CD4-positive, alpha-beta T cell (primary cell): Measurements from ENCODE around the gene C3orf20. TPM values are rescaled to one million over a fixed set of nuclear protein-coding genes. Genes with fewer than 3 reads are reported as not detected.

Experiments used
- ATAC-seq: fragments of 200-7000 bp; cut with Tn5 transposase; one replicate; pipeline ENCODE4 v1.10.0; 2022; ENCODE audit warnings: mild to moderate bottlenecking; ENCODE audit not compliant: poor library complexity
- CTCF ChIA-PET: fragments of 350-600 bp; sonication (Branson Sonifier 250); formaldehyde crosslinking; loops from one replicate; lab custom pipeline; 2021; ENCODE audit warnings: antibody characterized with exemption, inconsistent platforms; lab: Charles Lee
- POLR2A ChIA-PET: fragments of 350-600 bp; sonication (Branson Sonifier 250); formaldehyde crosslinking; loops from one replicate; lab custom pipeline; 2021; ENCODE audit warnings: antibody characterized with exemption, inconsistent platforms; lab: Charles Lee
- DNase-seq, 14 experiments: peaks; one replicate each; pipeline ENCODE4 v3.0.0-alpha.2; 2013 to 2020; ENCODE audit warnings: mixed read lengths in 2 of 14
- H3K27ac ChIP-seq, 2 donors: one replicate each; pipeline versions ENCODE4 v1.5.1 to v1.7.0; 2013; ENCODE audit warnings: low read length in 2 of 2, low read depth in 1 of 2, mild to moderate bottlenecking in 1 of 2
- H3K27me3 ChIP-seq, 2 experiments: 1 replicate in 1 of 2; 2 replicates in 1 of 2; pipeline versions ENCODE4 v1.6.1 to v1.7.0; 2013; ENCODE audit warnings: low read length in 2 of 2, control low read depth in 1 of 2, mild to moderate bottlenecking in 1 of 2, moderate library complexity in 1 of 2; ENCODE audit not compliant: insufficient read depth in 2 of 2, control insufficient read depth in 1 of 2
- H3K36me3 ChIP-seq: one replicate; pipeline ENCODE4 v1.6.1; 2013; ENCODE audit warnings: low read length, control low read depth; ENCODE audit not compliant: insufficient read depth
- H3K4me1 ChIP-seq: one replicate; pipeline ENCODE4 v1.6.1; 2013; ENCODE audit warnings: low read length, control low read depth; ENCODE audit not compliant: insufficient read depth
- H3K4me3 ChIP-seq: one replicate; pipeline ENCODE4 v1.5.1; 2013; ENCODE audit warnings: mild to moderate bottlenecking, low read length, moderate library complexity
- H3K9me3 ChIP-seq, 2 experiments: 1 replicate in 1 of 2; 2 replicates in 1 of 2; pipeline versions ENCODE4 v1.6.1 to v1.7.0; 2013; ENCODE audit warnings: low read length in 2 of 2, mild to moderate bottlenecking in 2 of 2, control low read depth in 1 of 2, moderate library complexity in 1 of 2; ENCODE audit not compliant: control insufficient read depth in 1 of 2, insufficient read depth in 1 of 2
- H3K27ac Mint-ChIP-seq: one replicate; pipeline ENCODE4 v1.8.0; 2020; ENCODE audit warnings: mixed read lengths
- H3K27me3 Mint-ChIP-seq: one replicate; pipeline ENCODE4 v1.8.0; 2021; ENCODE audit warnings: mixed read lengths
- H3K36me3 Mint-ChIP-seq: one replicate; pipeline ENCODE4 v1.8.0; 2021; ENCODE audit warnings: low read depth, mixed read lengths
- H3K4me1 Mint-ChIP-seq: one replicate; pipeline ENCODE4 v1.8.0; 2021; ENCODE audit warnings: low read depth, mixed read lengths
- H3K4me3 Mint-ChIP-seq: one replicate; pipeline ENCODE4 v1.8.0; 2020; ENCODE audit warnings: mild to moderate bottlenecking, mixed read lengths
- H3K9me3 Mint-ChIP-seq: one replicate; pipeline ENCODE4 v1.8.0; 2020; ENCODE audit warnings: mixed read lengths
- intact Hi-C, 2 experiments: fragments of 100-400 bp; cut with DNase I in 1 of 2; cut with micrococcal nuclease in 1 of 2; formaldehyde crosslinking; loops; one replicate each; pipeline versions ENCODE4 v1.15.1 to v1.9.0; 2023 to 2025; cut with DNase I, micrococcal nuclease
- total RNA-seq, 174 experiments: library from RNA in 2 of 174; stranded (reverse) in 2 of 174; gene quantifications; one replicate each; pipeline ENCODE4 v1.2.3 and lab custom pipeline; 2021 to 2026
- TF ChIP-seq, protein P1 (sequence below): fragments of 200-600 bp; IDR thresholded peaks from one replicate; pipeline ENCODE4 v1.8.0; 2022; ENCODE audit warnings: antibody characterized with exemption, mild to moderate bottlenecking

The C3orf20 gene
- total RNA-seq, 2 experiments from 2014 or later: 0.14 TPM; not detected in 1

DNA sequence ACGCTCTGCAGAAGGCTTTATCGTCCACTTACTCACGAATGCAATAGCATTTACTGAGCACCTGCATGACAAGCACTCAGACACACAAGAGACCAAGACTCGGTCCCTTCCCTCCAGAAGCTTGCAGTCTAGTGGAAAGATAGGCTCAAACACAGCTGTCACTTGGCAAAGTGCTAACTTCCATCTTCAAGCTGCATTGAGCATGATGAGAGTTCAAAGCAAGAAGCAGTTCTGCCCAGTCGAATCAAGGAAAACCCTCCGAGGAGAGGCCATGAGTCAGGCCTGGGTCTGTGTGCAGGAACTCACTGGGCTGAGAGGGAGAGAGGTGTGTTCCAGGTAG, 51.5 kb downstream of the C3orf20 start:
- CTCF ChIA-PET: no interaction called here
- no peaks in the 10 kb centered on the region for H3K9me3 ChIP-seq
- H3K4me3 ChIP-seq: no peak overlapping the region
- Mint-ChIP-seq H3K27me3 (no peaks in the 10 kb centered on the region), H3K27ac (no peak overlapping the region), H3K9me3 (no peaks in the 10 kb centered on the region), H3K36me3 (no peaks in the 10 kb centered on the region), H3K4me1 (no peaks in the 10 kb centered on the region), H3K4me3 (no peak overlapping the region)
- ATAC-seq (no peak), DNase-seq (no peak)
- no peaks in the 10 kb centered on the region for H3K4me1 ChIP-seq
- no peak overlapping the region for H3K27ac ChIP-seq
- H3K36me3 ChIP-seq: no peaks in the 10 kb centered on the region
- TF ChIP-seq, protein P1, sequence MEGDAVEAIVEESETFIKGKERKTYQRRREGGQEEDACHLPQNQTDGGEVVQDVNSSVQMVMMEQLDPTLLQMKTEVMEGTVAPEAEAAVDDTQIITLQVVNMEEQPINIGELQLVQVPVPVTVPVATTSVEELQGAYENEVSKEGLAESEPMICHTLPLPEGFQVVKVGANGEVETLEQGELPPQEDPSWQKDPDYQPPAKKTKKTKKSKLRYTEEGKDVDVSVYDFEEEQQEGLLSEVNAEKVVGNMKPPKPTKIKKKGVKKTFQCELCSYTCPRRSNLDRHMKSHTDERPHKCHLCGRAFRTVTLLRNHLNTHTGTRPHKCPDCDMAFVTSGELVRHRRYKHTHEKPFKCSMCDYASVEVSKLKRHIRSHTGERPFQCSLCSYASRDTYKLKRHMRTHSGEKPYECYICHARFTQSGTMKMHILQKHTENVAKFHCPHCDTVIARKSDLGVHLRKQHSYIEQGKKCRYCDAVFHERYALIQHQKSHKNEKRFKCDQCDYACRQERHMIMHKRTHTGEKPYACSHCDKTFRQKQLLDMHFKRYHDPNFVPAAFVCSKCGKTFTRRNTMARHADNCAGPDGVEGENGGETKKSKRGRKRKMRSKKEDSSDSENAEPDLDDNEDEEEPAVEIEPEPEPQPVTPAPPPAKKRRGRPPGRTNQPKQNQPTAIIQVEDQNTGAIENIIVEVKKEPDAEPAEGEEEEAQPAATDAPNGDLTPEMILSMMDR: no peak
- H3K27me3 ChIP-seq: no peaks in the 10 kb centered on the region
- POLR2A ChIA-PET: no interaction called here
- intact Hi-C loops: no loop called here

DNA sequence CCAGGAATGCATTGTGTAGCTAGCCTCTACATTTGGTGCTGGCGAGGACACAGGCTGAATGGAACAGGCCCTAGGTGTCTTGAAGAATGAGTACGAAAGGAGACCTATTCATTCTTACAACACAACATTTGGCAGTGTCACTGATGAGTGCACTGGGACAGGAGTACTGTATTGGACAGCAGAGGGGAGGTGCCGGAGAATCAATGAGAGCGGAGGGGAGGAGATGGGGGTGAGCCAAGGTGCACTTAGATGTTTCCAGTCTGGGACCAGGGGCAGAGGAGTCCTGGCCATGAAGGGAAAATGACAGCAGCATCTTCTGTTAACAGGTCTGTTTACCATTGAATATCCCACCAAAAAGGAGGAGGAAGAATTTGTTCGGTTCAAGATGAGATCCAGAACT, 53.2 kb downstream of the C3orf20 start:
- TF ChIP-seq, protein P1: no peak
- H3K27ac ChIP-seq: no peak overlapping the region
- DNase-seq (no peak), ATAC-seq (no peak)
- Mint-ChIP-seq H3K27ac (no peak overlapping the region), H3K36me3 (no peaks in the 10 kb centered on the region), H3K9me3 (no peaks in the 10 kb centered on the region), H3K27me3 (no peaks in the 10 kb centered on the region), H3K4me3 (no peak overlapping the region), H3K4me1 (no peaks in the 10 kb centered on the region)
- no peaks in the 10 kb centered on the region for H3K4me1 ChIP-seq
- ChIA-PET POLR2A (no interaction called here), CTCF (no interaction called here)
- H3K36me3 ChIP-seq: no peaks in the 10 kb centered on the region
- H3K4me3 ChIP-seq: no peak overlapping the region
- no peaks in the 10 kb centered on the region for H3K27me3 ChIP-seq
- H3K9me3 ChIP-seq: no peaks in the 10 kb centered on the region
- intact Hi-C loops: no loop called here

DNA sequence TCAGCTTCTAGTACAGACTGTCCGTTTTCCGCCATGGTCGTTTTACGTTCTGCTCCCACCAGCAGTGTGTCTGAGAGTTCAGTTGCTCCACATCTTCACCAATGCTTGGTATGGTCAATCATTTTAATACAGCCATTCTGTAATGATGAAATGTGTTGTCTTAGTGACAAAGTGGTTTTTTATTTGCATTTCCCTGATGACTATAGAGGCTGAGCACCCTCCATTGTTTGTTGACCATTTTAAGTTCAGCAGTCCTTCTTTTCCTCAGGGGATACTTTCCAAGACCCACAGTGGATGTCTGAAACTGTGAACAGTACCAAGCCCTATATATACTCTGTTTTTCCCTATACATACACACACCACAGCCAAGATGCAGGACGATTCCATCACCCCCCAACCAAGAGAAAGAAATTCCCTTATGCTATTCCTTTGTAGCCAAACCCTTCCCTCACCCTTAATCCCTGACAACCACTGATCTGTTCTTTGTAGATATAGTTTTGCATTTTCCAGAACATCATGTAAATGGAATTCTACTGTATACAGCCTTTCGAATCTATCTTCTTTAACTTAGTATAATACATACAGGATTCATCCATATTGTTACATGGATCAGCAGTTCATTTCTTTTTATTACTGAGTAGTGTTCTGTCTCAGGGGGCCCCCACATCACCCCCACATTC, 55.9 kb downstream of the C3orf20 start:
- CTCF ChIA-PET: no interaction called here
- H3K4me1 Mint-ChIP-seq: no peaks in the 10 kb centered on the region

More for the DNA sequence above, 55.9 kb downstream of the C3orf20 start:
- no peak overlapping the region for H3K27ac Mint-ChIP-seq
- Histone ChIP-seq H3K9me3 (no peaks in the 10 kb centered on the region), H3K4me3 (no peak overlapping the region), H3K36me3 (no peaks in the 10 kb centered on the region), H3K27me3 (no peaks in the 10 kb centered on the region), H3K27ac (no peak overlapping the region), H3K4me1 (no peaks in the 10 kb centered on the region)
- H3K4me3 Mint-ChIP-seq: no peak overlapping the region
- no peaks in the 10 kb centered on the region for H3K9me3 Mint-ChIP-seq
- intact Hi-C loops: no loop called here
- no peaks in the 10 kb centered on the region for H3K36me3 Mint-ChIP-seq
- no peaks in the 10 kb centered on the region for H3K27me3 Mint-ChIP-seq
- ATAC-seq: no peak
- POLR2A ChIA-PET: no interaction called here
- no peak for DNase-seq
- TF ChIP-seq, protein P1: no peak
